IPS DF 4.7 (cell line): Measurements from ENCODE around the gene PLEKHG2.

Source experiments
- DNase-seq: peaks from one replicate; pipeline ENCODE4 v3.0.0-alpha.2; 2013; ENCODE audit warnings: low spot score; ENCODE audit errors: extremely low read depth

PLEKHG2 gene

GRCh38 chr19:39419003-39419402 lies 6.5 kb downstream of the PLEKHG2 start:
- no peak for DNase-seq

GRCh38 chr19:39420769-39421168 lies 8.3 kb downstream of the PLEKHG2 start:
- DNase-seq, result no peak

GRCh38 chr19:39422020-39422419 lies 9.6 kb downstream of the PLEKHG2 start:
- DNase-seq, result no peak

GRCh38 chr19:39423258-39424086 lies 11.0 kb downstream of the PLEKHG2 start:
- DNase-seq, result no peak

GRCh38 chr19:39424934-39425333 lies 12.5 kb downstream of the PLEKHG2 start:
- no peak for DNase-seq

GRCh38 chr19:39425744-39426143 lies 13.3 kb downstream of the PLEKHG2 start:
- DNase-seq, result no peak

GRCh38 chr19:39426170-39426569 lies 13.7 kb downstream of the PLEKHG2 start:
- DNase-seq, result no peak

GRCh38 chr19:39427707-39428106 lies 15.2 kb downstream of the PLEKHG2 start:
- no peak for DNase-seq

GRCh38 chr19:39428283-39429112 lies 16.0 kb downstream of the PLEKHG2 start:
- no peak for DNase-seq

- no peak for DNase-seq
Measured at GRCh38 chr19:39430675-39431593, 18.5 kb downstream of the PLEKHG2 start.

- DNase-seq, result no peak
Measured at GRCh38 chr19:39432677-39433025, 20.2 kb downstream of the PLEKHG2 start.

- DNase-seq, result no peak
Measured at GRCh38 chr19:39433480-39434079, 21.1 kb downstream of the PLEKHG2 start.

GRCh38 chr19:39434123-39435076 lies 21.9 kb downstream of the PLEKHG2 start:
- DNase-seq, result no peak

- no peak for DNase-seq
Measured at GRCh38 chr19:39435499-39436349, 23.3 kb downstream of the PLEKHG2 start, which contains the start of gene RPS16. Gene RPS16 (minus strand): TSS chr19:39435949. CDS start chr19:39435895, 54 bp downstream.

GRCh38 chr19:39436350-39436716 lies 23.9 kb downstream of the PLEKHG2 start:
- DNase-seq, result no peak

- DNase-seq, result no peak
Measured at GRCh38 chr19:39438270-39438934, 25.9 kb downstream of the PLEKHG2 start.

GRCh38 chr19:39444598-39445195 lies 32.2 kb downstream of the PLEKHG2 start:
- DNase-seq, result no peak
